Measurements from ENCODE around the gene SLC15A3.

DNA sequence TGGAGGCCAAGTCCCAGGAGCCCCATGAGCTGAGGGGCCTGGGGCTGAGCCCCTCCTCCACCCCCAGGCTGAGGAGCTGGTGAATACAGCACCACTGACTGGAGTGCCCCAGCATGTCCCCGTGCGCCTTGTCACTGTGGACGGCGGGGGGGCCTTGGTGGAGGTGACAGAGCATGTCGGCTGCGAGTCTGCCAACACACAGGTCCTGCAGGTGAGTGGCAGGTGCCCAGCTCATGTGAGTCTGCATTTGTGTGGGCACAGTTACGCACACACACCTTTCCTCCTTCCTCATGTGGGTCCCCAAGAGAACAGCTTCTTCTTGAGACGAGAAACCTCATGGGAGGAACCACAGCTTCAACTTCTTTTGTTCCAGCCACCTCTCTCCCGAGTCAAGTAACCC is 20.1 kb downstream of the SLC15A3 start:
- no peak for TF ChIP-seq ZFX (IDR thresholded peaks at IDR 0.05)
- TF ChIP-seq, protein P1, sequence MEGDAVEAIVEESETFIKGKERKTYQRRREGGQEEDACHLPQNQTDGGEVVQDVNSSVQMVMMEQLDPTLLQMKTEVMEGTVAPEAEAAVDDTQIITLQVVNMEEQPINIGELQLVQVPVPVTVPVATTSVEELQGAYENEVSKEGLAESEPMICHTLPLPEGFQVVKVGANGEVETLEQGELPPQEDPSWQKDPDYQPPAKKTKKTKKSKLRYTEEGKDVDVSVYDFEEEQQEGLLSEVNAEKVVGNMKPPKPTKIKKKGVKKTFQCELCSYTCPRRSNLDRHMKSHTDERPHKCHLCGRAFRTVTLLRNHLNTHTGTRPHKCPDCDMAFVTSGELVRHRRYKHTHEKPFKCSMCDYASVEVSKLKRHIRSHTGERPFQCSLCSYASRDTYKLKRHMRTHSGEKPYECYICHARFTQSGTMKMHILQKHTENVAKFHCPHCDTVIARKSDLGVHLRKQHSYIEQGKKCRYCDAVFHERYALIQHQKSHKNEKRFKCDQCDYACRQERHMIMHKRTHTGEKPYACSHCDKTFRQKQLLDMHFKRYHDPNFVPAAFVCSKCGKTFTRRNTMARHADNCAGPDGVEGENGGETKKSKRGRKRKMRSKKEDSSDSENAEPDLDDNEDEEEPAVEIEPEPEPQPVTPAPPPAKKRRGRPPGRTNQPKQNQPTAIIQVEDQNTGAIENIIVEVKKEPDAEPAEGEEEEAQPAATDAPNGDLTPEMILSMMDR (conservative IDR thresholded peaks at IDR 0.05): no peak

Measured in C4-2B (cell line).